ENCODE data around the gene MFAP4.

The MFAP4 gene, protein sequence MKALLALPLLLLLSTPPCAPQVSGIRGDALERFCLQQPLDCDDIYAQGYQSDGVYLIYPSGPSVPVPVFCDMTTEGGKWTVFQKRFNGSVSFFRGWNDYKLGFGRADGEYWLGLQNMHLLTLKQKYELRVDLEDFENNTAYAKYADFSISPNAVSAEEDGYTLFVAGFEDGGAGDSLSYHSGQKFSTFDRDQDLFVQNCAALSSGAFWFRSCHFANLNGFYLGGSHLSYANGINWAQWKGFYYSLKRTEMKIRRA

DNA sequence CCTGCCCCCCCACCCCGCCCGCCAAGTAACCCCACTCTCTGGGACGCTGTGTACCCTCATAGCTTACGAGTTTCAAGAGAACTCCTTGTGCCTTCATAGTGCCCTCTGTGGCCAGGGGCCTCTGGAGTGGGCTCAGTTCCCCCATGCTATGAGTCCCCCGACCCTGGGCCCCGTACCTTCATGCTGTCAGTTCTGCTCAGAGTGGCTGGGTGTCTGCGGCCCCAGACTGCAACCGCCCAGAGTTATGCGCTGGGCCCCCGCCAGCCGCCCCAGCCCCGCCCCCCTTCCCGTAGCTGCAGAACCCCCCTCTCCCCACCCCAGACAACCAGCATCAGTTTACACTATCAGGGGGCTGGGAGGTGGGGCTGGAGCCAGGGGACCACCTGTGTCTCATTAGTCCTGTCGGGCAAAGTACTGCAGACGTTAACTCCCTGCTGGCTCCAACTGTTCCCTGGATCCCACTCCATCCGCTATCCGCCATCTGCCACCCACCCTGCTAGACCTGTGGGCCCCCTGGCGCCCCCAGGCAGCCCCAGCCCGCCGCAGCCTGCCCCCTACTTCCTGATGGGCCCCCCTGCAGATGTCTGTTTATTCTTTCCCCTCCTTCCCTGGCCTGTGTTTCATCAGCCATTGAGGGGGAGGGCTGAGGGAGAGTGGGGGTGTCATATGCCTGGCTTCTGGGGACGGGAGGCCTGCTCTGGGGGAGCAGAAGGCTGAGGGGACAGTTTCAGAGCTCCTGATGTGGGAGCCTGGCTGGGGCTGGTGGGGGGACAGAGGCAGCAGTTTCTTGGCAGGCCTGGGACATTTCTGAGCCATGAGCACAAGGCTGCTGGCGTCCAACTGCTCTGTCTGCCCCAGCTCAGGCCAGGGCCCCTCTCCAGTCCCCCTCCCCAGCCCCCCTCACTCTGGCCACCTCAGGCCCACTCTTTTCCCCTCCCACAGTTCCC lies at the start of gene MFAP4:
Gene MFAP4, minus strand, starts transcription at position 217 of the 947 bp plus-strand sequence. Its CDS starts 35 bp downstream, at position 182.
- TF ChIP-seq, protein P1, sequence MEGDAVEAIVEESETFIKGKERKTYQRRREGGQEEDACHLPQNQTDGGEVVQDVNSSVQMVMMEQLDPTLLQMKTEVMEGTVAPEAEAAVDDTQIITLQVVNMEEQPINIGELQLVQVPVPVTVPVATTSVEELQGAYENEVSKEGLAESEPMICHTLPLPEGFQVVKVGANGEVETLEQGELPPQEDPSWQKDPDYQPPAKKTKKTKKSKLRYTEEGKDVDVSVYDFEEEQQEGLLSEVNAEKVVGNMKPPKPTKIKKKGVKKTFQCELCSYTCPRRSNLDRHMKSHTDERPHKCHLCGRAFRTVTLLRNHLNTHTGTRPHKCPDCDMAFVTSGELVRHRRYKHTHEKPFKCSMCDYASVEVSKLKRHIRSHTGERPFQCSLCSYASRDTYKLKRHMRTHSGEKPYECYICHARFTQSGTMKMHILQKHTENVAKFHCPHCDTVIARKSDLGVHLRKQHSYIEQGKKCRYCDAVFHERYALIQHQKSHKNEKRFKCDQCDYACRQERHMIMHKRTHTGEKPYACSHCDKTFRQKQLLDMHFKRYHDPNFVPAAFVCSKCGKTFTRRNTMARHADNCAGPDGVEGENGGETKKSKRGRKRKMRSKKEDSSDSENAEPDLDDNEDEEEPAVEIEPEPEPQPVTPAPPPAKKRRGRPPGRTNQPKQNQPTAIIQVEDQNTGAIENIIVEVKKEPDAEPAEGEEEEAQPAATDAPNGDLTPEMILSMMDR (IDR thresholded peaks at IDR 0.05; ENCODE audit: low read depth, low read length), result no peak
- DNase-seq (ENCODE audit: extremely low read depth, low read depth), result peak; percentile 91

- TF ChIP-seq, protein P1 (IDR thresholded peaks at IDR 0.05; ENCODE audit: low read depth, low read length), result no peak
- no peak for DNase-seq (ENCODE audit: extremely low read depth, low read depth)
These were observed 46.8 kb upstream of the MFAP4 start for GRCh38 chr17:19433727-19434340.

DNA sequence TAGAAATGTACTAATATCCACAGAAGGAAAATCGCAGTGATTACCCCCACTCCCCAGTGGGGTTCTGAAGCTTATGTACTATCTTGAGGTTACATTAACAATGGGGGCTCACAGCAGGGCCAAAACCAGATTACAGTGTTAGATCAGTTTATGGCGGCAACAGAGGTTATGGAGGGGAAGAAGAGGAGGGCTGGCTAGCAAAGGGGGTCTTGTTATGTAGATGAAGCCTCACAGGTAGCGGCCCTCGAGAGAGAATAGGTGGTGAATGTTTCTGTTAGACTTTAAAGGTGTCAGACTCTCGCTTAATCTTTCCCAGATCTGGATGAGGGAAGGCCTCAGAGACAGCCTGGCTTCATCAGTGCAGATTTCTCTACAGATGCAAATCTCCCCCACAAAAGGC lies 46.3 kb upstream of the MFAP4 start:
- TF ChIP-seq, protein P1 (IDR thresholded peaks at IDR 0.05; ENCODE audit: low read depth, low read length), result no peak
- no peak for DNase-seq (ENCODE audit: extremely low read depth, low read depth)

DNA sequence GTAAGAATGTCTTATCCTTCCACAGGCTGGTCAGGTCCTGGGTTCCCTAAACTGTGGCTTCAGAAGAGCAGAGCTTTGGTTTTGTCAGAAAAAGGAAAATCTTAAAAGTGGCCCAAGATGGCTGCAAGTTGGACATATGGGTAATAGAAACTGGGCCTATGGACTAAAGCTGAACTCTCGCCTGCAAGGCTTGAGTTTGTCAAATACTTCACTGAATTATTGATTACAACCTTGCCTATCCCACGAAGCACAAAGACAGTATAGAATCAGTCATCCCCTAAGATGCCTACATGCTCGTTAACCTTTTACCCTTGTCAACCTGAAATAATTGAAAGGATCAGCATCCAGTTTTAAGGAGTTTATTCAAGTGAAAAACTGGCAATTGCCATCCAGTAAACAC lies 44.7 kb upstream of the MFAP4 start:
- DNase-seq (ENCODE audit: extremely low read depth, low read depth), result no peak
- TF ChIP-seq, protein P1 (IDR thresholded peaks at IDR 0.05; ENCODE audit: low read depth, low read length), result no peak

GRCh38 chr17:19426631-19427030 lies 39.6 kb upstream of the MFAP4 start:
- DNase-seq (ENCODE audit: extremely low read depth, low read depth), result no peak
- TF ChIP-seq, protein P1 (IDR thresholded peaks at IDR 0.05; ENCODE audit: low read depth, low read length), result no peak

DNA sequence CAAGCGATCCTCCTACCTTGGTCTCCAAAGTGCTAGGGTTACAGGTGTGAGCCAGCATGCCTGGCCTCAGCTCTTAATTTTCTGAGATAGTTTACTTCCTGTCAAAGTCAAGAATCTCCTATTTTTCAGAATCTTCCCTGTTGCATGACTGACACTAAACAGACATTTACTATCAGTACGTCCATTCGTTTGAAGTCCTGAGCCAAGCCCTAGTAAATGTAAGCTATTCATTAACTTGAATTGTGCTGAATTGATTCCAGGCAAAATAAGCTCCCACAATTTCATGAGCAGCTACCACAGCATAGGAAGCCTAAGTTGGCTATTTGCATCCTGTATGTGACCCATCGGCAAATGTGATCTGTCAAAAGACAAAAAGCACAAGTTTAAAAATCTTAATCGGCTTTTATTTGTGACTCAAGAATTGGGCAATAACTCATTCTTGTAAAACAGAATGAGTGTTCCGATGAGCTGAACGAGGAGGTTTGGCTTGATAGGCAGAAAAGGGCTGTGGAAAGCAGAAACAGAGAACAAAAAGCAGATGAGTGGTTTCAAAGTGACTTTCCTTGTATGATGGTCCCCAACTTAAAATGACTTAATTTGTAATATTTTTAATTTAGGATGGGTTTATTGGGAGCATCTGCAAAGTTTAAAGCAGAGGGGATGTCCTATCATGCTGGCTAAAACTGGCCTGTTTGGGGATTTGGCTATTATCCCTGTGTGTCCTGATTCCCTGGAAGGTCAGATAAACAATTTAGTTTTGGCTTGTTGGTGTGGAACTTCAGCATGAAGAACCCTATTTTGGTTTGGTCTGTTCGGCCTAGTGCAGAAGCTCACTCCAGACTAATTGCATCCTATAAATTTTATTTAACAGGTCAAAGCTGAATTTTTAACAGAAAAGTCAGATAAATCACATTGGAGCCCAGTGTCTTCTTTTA lies 38.2 kb upstream of the MFAP4 start:
- TF ChIP-seq, protein P1 (IDR thresholded peaks at IDR 0.05; ENCODE audit: low read depth, low read length), result no peak
- DNase-seq (ENCODE audit: extremely low read depth, low read depth), result no peak
